NCI-H524 (cell line): ENCODE measurements around the gene ZFHX3.

Experiments used
- DNase-seq, 2 experiments: peaks; one replicate each; lab custom pipeline; 2025; lab: John Stamatoyannopoulos, UW

Gene ZFHX3

GRCh38 chr16:72824761-72825160 is 223.2 kb downstream of the ZFHX3 start:
- DNase-seq = no peak

GRCh38 chr16:72824027-72824426 is 223.9 kb downstream of the ZFHX3 start:
- no peak for DNase-seq

- no peak for DNase-seq
These were observed 226.6 kb downstream of the ZFHX3 start for GRCh38 chr16:72821185-72821950.

- no peak for DNase-seq
These were observed 228.6 kb downstream of the ZFHX3 start for GRCh38 chr16:72819345-72819744.

- no peak for DNase-seq
These were observed 229.6 kb downstream of the ZFHX3 start for GRCh38 chr16:72818236-72818845.

GRCh38 chr16:72815348-72816318 is 232.3 kb downstream of the ZFHX3 start:
- no peak for DNase-seq

- no peak for DNase-seq
These were observed 233.7 kb downstream of the ZFHX3 start for GRCh38 chr16:72814226-72814625.

- no peak for DNase-seq
These were observed 235.3 kb downstream of the ZFHX3 start for GRCh38 chr16:72812672-72813071.

GRCh38 chr16:72811876-72812275 is 236.1 kb downstream of the ZFHX3 start:
- DNase-seq = no peak

GRCh38 chr16:72811188-72811720 is 236.7 kb downstream of the ZFHX3 start:
- no peak for DNase-seq

GRCh38 chr16:72810480-72810879 is 237.4 kb downstream of the ZFHX3 start:
- no peak for DNase-seq

- DNase-seq = no peak
These were observed 238.5 kb downstream of the ZFHX3 start for GRCh38 chr16:72809446-72809845.

- DNase-seq = no peak
These were observed 239.2 kb downstream of the ZFHX3 start for GRCh38 chr16:72808754-72809153.

GRCh38 chr16:72807245-72807644 is 240.7 kb downstream of the ZFHX3 start:
- peak in 1 of 2 experiments; percentile 5 for DNase-seq

GRCh38 chr16:72805486-72805885 is 242.4 kb downstream of the ZFHX3 start:
- DNase-seq = no peak

GRCh38 chr16:72800524-72801161 is 247.3 kb downstream of the ZFHX3 start:
- no peak for DNase-seq

GRCh38 chr16:72798264-72798663 is 249.7 kb downstream of the ZFHX3 start:
- DNase-seq = no peak

GRCh38 chr16:72797621-72798020 is 250.3 kb downstream of the ZFHX3 start:
- DNase-seq = no peak

- no peak for DNase-seq
These were observed 251.7 kb downstream of the ZFHX3 start for GRCh38 chr16:72796222-72796621.

- no peak for DNase-seq
These were observed 252.9 kb downstream of the ZFHX3 start for GRCh38 chr16:72794986-72795385.

GRCh38 chr16:72794319-72794718 is 253.6 kb downstream of the ZFHX3 start:
- no peak for DNase-seq

GRCh38 chr16:72793716-72794115 is 254.2 kb downstream of the ZFHX3 start:
- DNase-seq = no peak
